GM03348 (cell line): Measurements from ENCODE around the gene CNP.
A peak's percentile ranks its signal among the peaks of the same experiment; 100 is the strongest.
"Not testable (repeated sequence)": the region's sequence is repeated elsewhere in the genome, so short reads cannot be mapped to it uniquely, and the experiment has no call there.

Experiments
- DNase-seq: peaks from one replicate; pipeline ENCODE4 v3.0.0; 2012; ENCODE audit warnings: low spot score

The CNP gene

GRCh38 chr17:41966463-41967140 is at the start of gene CNP:
Gene CNP (plus strand): TSS chr17:41966795. CDS start chr17:41966885, 90 bp downstream.
- DNase-seq: peak; percentile 100

GRCh38 chr17:41917192-41917591 is 49.4 kb upstream of the CNP start:
- DNase-seq: peak; percentile 48

- no peak for DNase-seq
These were observed 48.8 kb upstream of the CNP start for GRCh38 chr17:41917679-41918313.

GRCh38 chr17:41918314-41919164 is 48.1 kb upstream of the CNP start, which contains the start of gene ACLY:
Gene ACLY (minus strand): TSS chr17:41918951. CDS start chr17:41913873, 5,078 bp downstream.
- peak; percentile 99 for DNase-seq

GRCh38 chr17:41919165-41919817 is 47.3 kb upstream of the CNP start:
- no peak for DNase-seq

- DNase-seq: no peak
These were observed 46.6 kb upstream of the CNP start for GRCh38 chr17:41919840-41920579.

GRCh38 chr17:41920580-41920955 is 46.0 kb upstream of the CNP start:
- DNase-seq: no peak

- DNase-seq: no peak
These were observed 40.5 kb upstream of the CNP start for GRCh38 chr17:41925991-41926590.

- DNase-seq: no peak
These were observed 37.8 kb upstream of the CNP start for GRCh38 chr17:41928693-41929251.

- DNase-seq: peak; percentile 98
These were observed 36.4 kb upstream of the CNP start, which contains the start of gene ODAD4 for GRCh38 chr17:41930009-41930832. Gene ODAD4 (plus strand): TSS chr17:41930617. CDS start chr17:41930724, 107 bp downstream.

- DNase-seq: not testable (repeated sequence)
These were observed 35.8 kb upstream of the CNP start for GRCh38 chr17:41930833-41931156.

- DNase-seq: not testable (repeated sequence)
These were observed 34.9 kb upstream of the CNP start for GRCh38 chr17:41931715-41932114.

- DNase-seq: no peak
These were observed 33.7 kb upstream of the CNP start for GRCh38 chr17:41932816-41933389.

- DNase-seq: no peak
These were observed 31.0 kb upstream of the CNP start for GRCh38 chr17:41935641-41936040.

- no peak for DNase-seq
These were observed 28.3 kb upstream of the CNP start for GRCh38 chr17:41937970-41938954.

GRCh38 chr17:41939044-41939692 is 27.4 kb upstream of the CNP start:
- DNase-seq: no peak

GRCh38 chr17:41939693-41940090 is 26.9 kb upstream of the CNP start:
- DNase-seq: no peak

- no peak for DNase-seq
These were observed 25.4 kb upstream of the CNP start for GRCh38 chr17:41941168-41941567.
